ENCODE data around the gene CYSLTR2. TPM values are rescaled to one million over a fixed set of nuclear protein-coding genes. Genes with fewer than 3 reads are reported as not detected.

The CYSLTR2 gene
- total RNA-seq, 1 donor from 2014 or later: under 0.01 TPM

DNA sequence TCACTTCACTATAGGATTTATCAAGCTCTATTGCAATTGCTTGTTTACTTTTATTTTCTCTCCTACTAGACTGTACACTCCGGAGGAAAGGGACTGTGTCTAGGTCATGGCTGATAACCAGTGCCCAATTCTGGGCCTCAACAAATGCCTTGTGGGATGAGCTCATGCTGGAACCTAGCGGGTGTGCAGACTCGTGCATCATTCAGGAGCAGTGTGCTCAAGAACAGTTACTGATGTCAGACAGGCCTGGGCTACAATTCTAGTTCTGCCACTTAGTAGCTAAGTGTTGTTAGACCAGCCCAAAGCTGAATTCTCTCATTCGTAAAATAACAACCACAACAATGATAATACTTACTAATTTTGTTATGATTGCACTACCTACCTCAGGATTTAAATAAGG is 95.4 kb downstream of the CYSLTR2 start:
- H3K9ac ChIP-seq (ENCODE audit: low read depth in 1 of 3, low read length in 3 of 3): no peak overlapping the region
- H3K9me3 ChIP-seq (ENCODE audit: control insufficient read depth in 3 of 3, low read length in 3 of 3): no peaks in the 10 kb centered on the region
- peaks cover 8 to 17% (median 16%) of the 10 kb centered on the region in 3 donors for H3K4me1 ChIP-seq (ENCODE audit: control insufficient read depth in 3 of 3, insufficient read depth in 3 of 3, low read length in 3 of 3)
- H3K27me3 ChIP-seq (ENCODE audit: control insufficient read depth in 3 of 3, insufficient read depth in 3 of 3, low read length in 3 of 3): no peaks in the 10 kb centered on the region
- H3K36me3 ChIP-seq (ENCODE audit: control insufficient read depth in 3 of 3, insufficient read depth in 3 of 3, low read length in 3 of 3): no peaks in the 10 kb centered on the region
- H3K4me3 ChIP-seq (ENCODE audit: low read length in 3 of 3): no peak overlapping the region
- no peak overlapping the region for H3K27ac ChIP-seq (ENCODE audit: low read depth, low read length)

- peak overlapping the region in 1 of 3 donors; percentile 10 for H3K9ac ChIP-seq (ENCODE audit: low read depth in 1 of 3, low read length in 3 of 3)
- H3K27me3 ChIP-seq (ENCODE audit: control insufficient read depth in 3 of 3, insufficient read depth in 3 of 3, low read length in 3 of 3): no peaks in the 10 kb centered on the region
These were observed 96.2 kb downstream of the CYSLTR2 start for GRCh38 chr13:48749699-48750473.

GRCh38 chr13:48750588-48751383 is 97.1 kb downstream of the CYSLTR2 start:
- H3K27me3 ChIP-seq (ENCODE audit: control insufficient read depth in 3 of 3, insufficient read depth in 3 of 3, low read length in 3 of 3): no peaks in the 10 kb centered on the region
- H3K9me3 ChIP-seq (ENCODE audit: control insufficient read depth in 3 of 3, low read length in 3 of 3): no peaks in the 10 kb centered on the region
- no peak overlapping the region for H3K4me3 ChIP-seq (ENCODE audit: low read length in 3 of 3)
- peak overlapping the region; percentile 62 for H3K27ac ChIP-seq (ENCODE audit: low read depth, low read length)
- no peaks in the 10 kb centered on the region for H3K36me3 ChIP-seq (ENCODE audit: control insufficient read depth in 3 of 3, insufficient read depth in 3 of 3, low read length in 3 of 3)
- peak overlapping the region in 1 of 3 donors; percentile 12 for H3K9ac ChIP-seq (ENCODE audit: low read depth in 1 of 3, low read length in 3 of 3)
- peaks cover 8 to 17% (median 16%) of the 10 kb centered on the region in 3 donors for H3K4me1 ChIP-seq (ENCODE audit: control insufficient read depth in 3 of 3, insufficient read depth in 3 of 3, low read length in 3 of 3)

More at GRCh38 chr13:48749699-48750473, 96.2 kb downstream of the CYSLTR2 start:
- H3K9me3 ChIP-seq (ENCODE audit: control insufficient read depth in 3 of 3, low read length in 3 of 3): no peaks in the 10 kb centered on the region
- H3K4me3 ChIP-seq (ENCODE audit: low read length in 3 of 3): no peak overlapping the region
- H3K36me3 ChIP-seq (ENCODE audit: control insufficient read depth in 3 of 3, insufficient read depth in 3 of 3, low read length in 3 of 3): no peaks in the 10 kb centered on the region
- peaks cover 8 to 17% (median 16%) of the 10 kb centered on the region in 3 donors for H3K4me1 ChIP-seq (ENCODE audit: control insufficient read depth in 3 of 3, insufficient read depth in 3 of 3, low read length in 3 of 3)
- peak overlapping the region; percentile 62 for H3K27ac ChIP-seq (ENCODE audit: low read depth, low read length)

DNA sequence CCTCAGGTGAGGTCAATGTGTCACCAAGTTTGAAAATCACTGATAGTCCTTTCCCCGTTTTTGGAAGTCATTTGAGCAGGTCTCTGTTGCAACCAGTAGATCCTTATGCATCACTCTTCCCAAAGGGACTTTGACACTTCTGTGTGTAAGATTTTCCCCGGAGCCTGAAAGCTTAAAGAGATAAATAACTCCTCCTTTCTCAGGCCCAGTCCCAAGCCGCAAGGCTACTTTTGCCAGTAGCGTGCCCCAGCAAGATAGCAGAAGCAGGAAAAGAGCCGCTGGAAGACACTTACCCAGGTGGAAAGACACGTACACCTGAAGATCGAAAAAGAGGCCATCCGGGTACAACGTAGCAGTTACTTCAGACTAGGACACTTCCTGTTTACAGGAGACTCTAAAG is 106.9 kb downstream of the CYSLTR2 start:
- Histone ChIP-seq H3K4me1 (ENCODE audit: control insufficient read depth in 3 of 3, insufficient read depth in 3 of 3, low read length in 3 of 3) (no peaks in the 10 kb centered on the region), H3K9me3 (ENCODE audit: control insufficient read depth in 3 of 3, low read length in 3 of 3) (no peaks in the 10 kb centered on the region), H3K36me3 (ENCODE audit: control insufficient read depth in 3 of 3, insufficient read depth in 3 of 3, low read length in 3 of 3) (no peaks in the 10 kb centered on the region), H3K27ac (ENCODE audit: low read depth, low read length) (no peak overlapping the region), H3K4me3 (ENCODE audit: low read length in 3 of 3) (no peak overlapping the region), H3K27me3 (ENCODE audit: control insufficient read depth in 3 of 3, insufficient read depth in 3 of 3, low read length in 3 of 3) (no peaks in the 10 kb centered on the region), H3K9ac (ENCODE audit: low read depth in 1 of 3, low read length in 3 of 3) (no peak overlapping the region)

Other genes with a start within 250 kb of the CYSLTR2 start
- gene LPAR6, start 240.8 kb upstream of the CYSLTR2 start, total RNA-seq: 22.4 TPM
- 18.3 TPM for gene RCBTB2, start 120.8 kb upstream of the CYSLTR2 start, total RNA-seq